Measurements from ENCODE around the gene ST6GALNAC3.
A peak's percentile ranks its signal among the peaks of the same experiment; 100 is the strongest.

The ST6GALNAC3 gene

GRCh38 chr1:76209648-76210047 lies 135.1 kb downstream of the ST6GALNAC3 start (continued):
- no peak for TF ChIP-seq ZEB2 (tag by site-specific recombination; IDR thresholded peaks at IDR 0.05)
- TF ChIP-seq ZNF596 (tag by site-specific recombination; IDR thresholded peaks at IDR 0.05) = peak; percentile 63
- TF ChIP-seq ZIC2 (tag by site-specific recombination; IDR thresholded peaks at IDR 0.05) = 0 out of 2 replicates have a peak, but pooled peaks have one; percentile 25
- TF ChIP-seq EGR2 (tag by site-specific recombination; IDR thresholded peaks at IDR 0.05; ENCODE audit: low read depth) = no peak

GRCh38 chr1:76210160-76210559 lies 135.6 kb downstream of the ST6GALNAC3 start:
- ChIA-PET CTCF (interaction anchor here (0.7 to 1.2 kb wide), 2 partner anchors 28 to 119 kb away, joined by 3 read pairs; no protein-coding TSS in a partner anchor), POLR2A (no interaction called here)
- Histone ChIP-seq H3K27ac (ENCODE audit: extremely low read depth, low read depth, low read length) (no peak overlapping the region), H3K9me3 (ENCODE audit: control insufficient read depth, insufficient read depth, low read depth, low read length) (no peaks in the 10 kb centered on the region), H3K4me3 (ENCODE audit: low read depth, low read length) (no peak overlapping the region), H3K4me1 (ENCODE audit: control insufficient read depth, insufficient read depth, low read length) (peaks cover 6% of the 10 kb centered on the region; the same call in 1 of the 2 replicates), H3K36me3 (ENCODE audit: control insufficient read depth in 2 of 2, insufficient read depth in 1 of 2, low read length in 2 of 2) (no peaks in the 10 kb centered on the region)
- TF ChIP-seq SCRT2 (tag by site-specific recombination; IDR thresholded peaks at IDR 0.05) = no peak
- TF ChIP-seq ZNF239 (tag by site-specific recombination; IDR thresholded peaks at IDR 0.05) = no peak
- TF ChIP-seq ZNF449 (tag by site-specific recombination; IDR thresholded peaks at IDR 0.05) = no peak
- TF ChIP-seq MYNN (tag by site-specific recombination; IDR thresholded peaks at IDR 0.05; ENCODE audit: borderline replicate concordance) = no peak
- no peak for TF ChIP-seq ZNF654 (tag by site-specific recombination; IDR thresholded peaks at IDR 0.05; ENCODE audit: low read depth)
- no peak for TF ChIP-seq ZNF514 (tag by site-specific recombination; IDR thresholded peaks at IDR 0.05)
- TF ChIP-seq, protein P1, sequence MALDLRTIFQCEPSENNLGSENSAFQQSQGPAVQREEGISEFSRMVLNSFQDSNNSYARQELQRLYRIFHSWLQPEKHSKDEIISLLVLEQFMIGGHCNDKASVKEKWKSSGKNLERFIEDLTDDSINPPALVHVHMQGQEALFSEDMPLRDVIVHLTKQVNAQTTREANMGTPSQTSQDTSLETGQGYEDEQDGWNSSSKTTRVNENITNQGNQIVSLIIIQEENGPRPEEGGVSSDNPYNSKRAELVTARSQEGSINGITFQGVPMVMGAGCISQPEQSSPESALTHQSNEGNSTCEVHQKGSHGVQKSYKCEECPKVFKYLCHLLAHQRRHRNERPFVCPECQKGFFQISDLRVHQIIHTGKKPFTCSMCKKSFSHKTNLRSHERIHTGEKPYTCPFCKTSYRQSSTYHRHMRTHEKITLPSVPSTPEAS (tag by site-specific recombination; IDR thresholded peaks at IDR 0.05) = no peak
- TF ChIP-seq TRIM28 (IDR thresholded peaks at IDR 0.05; ENCODE audit: borderline replicate concordance, low read length) = no peak
- TF ChIP-seq ZNF677 (tag by site-specific recombination; IDR thresholded peaks at IDR 0.05) = no peak
- TF ChIP-seq SETDB1 (IDR thresholded peaks at IDR 0.05; ENCODE audit: insufficient read length, low read length) = no peak

GRCh38 chr1:76218888-76219287 lies 144.3 kb downstream of the ST6GALNAC3 start:
- no peak overlapping the region for H3K4me3 ChIP-seq (ENCODE audit: low read depth, low read length)
- ChIA-PET CTCF (interaction anchor here (0.7 kb wide), 1 partner anchor 654 kb away, joined by 3 read pairs; no protein-coding TSS in a partner anchor), POLR2A (no interaction called here)
- H3K9me3 ChIP-seq (ENCODE audit: control insufficient read depth, insufficient read depth, low read depth, low read length) = no peaks in the 10 kb centered on the region
- no peaks in the 10 kb centered on the region for H3K36me3 ChIP-seq (ENCODE audit: control insufficient read depth in 2 of 2, insufficient read depth in 1 of 2, low read length in 2 of 2)
- H3K4me1 ChIP-seq (ENCODE audit: control insufficient read depth, insufficient read depth, low read length) = no peaks in the 10 kb centered on the region
- no peak overlapping the region for H3K27ac ChIP-seq (ENCODE audit: extremely low read depth, low read depth, low read length)
- TF ChIP-seq ZNF155 (tag by site-specific recombination; IDR thresholded peaks at IDR 0.05) (no peak), ZNF184 (tag by site-specific recombination; IDR thresholded peaks at IDR 0.05) (no peak), ZNF324 (tag by site-specific recombination; IDR thresholded peaks at IDR 0.05) (no peak), ZNF37A (tag by site-specific recombination; IDR thresholded peaks at IDR 0.05) (no peak), ZNF175 (tag by site-specific recombination; IDR thresholded peaks at IDR 0.05) (no peak), SP3 (tag by site-specific recombination; IDR thresholded peaks at IDR 0.05) (no peak), PBX3 (CRISPR knock-in tag; IDR thresholded peaks at IDR 0.05) (no peak)
- TF ChIP-seq, protein P2, sequence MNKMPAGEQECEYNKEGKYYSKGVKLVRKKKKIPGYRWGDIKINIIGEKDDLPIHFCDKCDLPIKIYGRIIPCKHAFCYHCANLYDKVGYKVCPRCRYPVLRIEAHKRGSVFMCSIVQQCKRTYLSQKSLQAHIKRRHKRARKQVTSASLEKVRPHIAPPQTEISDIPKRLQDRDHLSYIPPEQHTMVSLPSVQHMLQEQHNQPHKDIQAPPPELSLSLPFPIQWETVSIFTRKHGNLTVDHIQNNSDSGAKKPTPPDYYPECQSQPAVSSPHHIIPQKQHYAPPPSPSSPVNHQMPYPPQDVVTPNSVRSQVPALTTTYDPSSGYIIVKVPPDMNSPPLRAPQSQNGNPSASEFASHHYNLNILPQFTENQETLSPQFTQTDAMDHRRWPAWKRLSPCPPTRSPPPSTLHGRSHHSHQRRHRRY (tag by site-specific recombination; IDR thresholded peaks at IDR 0.05) = no peak

Data from HEK293 (cell line).